NCI-H128 (cell line): ENCODE measurements around the gene PRAMEF18.
"Not testable (repeated sequence)": the region's sequence is repeated elsewhere in the genome, so short reads cannot be mapped to it uniquely, and the experiment has no call there.

Source experiments
- DNase-seq: peaks from one replicate; lab custom pipeline; 2025; ENCODE audit not compliant: unreplicated experiment; lab: John Stamatoyannopoulos, UW

The PRAMEF18 gene

GRCh38 chr1:13208712-13209111 is 17.2 kb downstream of the PRAMEF18 start:
- DNase-seq: not testable (repeated sequence)

DNA sequence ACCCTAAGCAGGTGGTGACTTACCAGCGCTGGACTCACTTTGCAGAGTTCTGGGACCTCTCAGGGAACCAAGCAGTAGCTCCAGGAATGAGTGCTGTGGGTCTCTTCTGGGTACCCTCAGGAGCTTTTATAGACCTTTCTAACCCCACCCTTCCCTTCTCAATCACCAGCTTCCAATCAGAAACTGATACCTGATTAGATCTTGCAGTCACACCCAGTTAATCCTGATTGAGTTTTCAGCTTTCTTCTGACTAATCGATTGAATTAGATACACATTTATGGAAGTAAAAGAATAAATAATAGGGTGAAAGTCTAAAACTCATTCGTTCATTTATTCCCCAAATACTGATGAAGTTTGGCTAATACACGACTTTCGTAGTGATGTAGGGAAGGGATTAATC is 24.6 kb downstream of the PRAMEF18 start, which contains the start of gene PRAMEF13:
Gene PRAMEF13, minus strand, starts transcription at position 101 of the 400 bp plus-strand sequence. CDS start 1,820 bp downstream, outside the sequence.
- not testable (repeated sequence) for DNase-seq
